ENCODE data around the gene PTTG1IP.

The PTTG1IP gene

DNA sequence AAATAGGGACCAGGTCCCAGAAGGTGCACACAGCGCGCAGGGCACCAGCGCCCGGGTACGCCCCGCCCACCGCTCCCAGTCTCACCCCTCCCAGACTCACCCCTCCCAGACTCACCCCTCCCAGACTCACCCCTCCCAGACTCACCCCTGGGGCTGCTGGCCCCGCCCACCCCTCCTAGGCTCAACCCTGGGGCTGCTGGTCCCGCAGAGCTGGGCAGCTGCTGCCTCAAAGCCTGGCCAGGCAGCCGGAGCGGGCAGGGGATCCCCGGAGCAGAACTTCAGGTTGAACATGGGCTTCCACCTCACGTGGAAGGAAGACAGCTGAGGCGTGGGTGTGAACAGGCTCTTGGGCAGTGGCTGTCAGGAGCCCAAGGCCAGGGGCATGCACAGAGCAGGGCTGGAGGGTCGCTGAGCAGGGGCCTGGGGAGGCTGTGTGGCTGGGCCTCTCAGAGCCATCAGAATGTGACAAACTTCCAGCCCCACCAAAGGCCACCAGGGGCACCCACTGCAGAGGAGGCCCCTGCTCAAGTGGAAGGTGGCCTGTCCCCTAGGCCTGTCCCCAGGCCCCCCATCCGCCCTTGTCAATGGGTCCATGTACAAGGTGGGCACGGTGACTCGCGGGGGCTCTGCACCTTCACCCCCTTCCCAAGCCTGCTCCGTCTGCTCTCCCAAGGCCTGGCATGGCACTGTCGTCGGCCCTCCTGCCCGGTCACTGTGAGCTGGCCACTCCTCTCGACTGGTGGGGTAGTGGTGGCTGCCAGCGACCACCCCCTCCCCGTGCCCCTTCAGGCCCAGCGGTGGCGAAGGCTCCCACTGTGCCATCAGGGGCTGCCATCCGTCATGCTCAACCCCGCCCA lies 35.2 kb downstream of the PTTG1IP start:
- Histone ChIP-seq H2AFZ (ENCODE audit: low read depth, low read length) (no peak overlapping the region), H2BK5ac (ENCODE audit: low read depth, low read length, poor library complexity, severe bottlenecking) (no peak overlapping the region), H2AK5ac (ENCODE audit: low read length, severe bottlenecking) (no peak overlapping the region), H3K36me3 (ENCODE audit: control insufficient read depth in 1 of 2, insufficient read depth in 2 of 2, low read depth in 1 of 2, low read length in 2 of 2) (no peaks in the 10 kb centered on the region), H3K79me1 (replicated peaks; ENCODE audit: low read length, poor library complexity, severe bottlenecking) (no peaks in the 10 kb centered on the region), H2BK12ac (ENCODE audit: low read length in 2 of 2) (peak overlapping the region in 1 of 2 experiments; percentile 37), H3K4me3 (ENCODE audit: insufficient read depth in 1 of 2, low read depth in 1 of 2, low read length in 2 of 2) (no peak overlapping the region), H3K4me1 (ENCODE audit: control insufficient read depth, insufficient read depth, low read depth, low read length) (peaks cover 8% of the 10 kb centered on the region), H3K9ac (ENCODE audit: low read length) (no peak overlapping the region), H2BK15ac (ENCODE audit: low read depth, poor library complexity, severe bottlenecking) (no peak overlapping the region), H3K23ac (ENCODE audit: low read length in 2 of 2) (no peak overlapping the region), H3K27me3 (ENCODE audit: control insufficient read depth in 1 of 2, insufficient read depth in 1 of 2, low read length in 2 of 2) (peaks cover 29 to 60% of the 10 kb centered on the region in 2 experiments), H3K4me2 (ENCODE audit: low read length, poor library complexity, severe bottlenecking) (no peak overlapping the region), H3K9me3 (ENCODE audit: control insufficient read depth, low read length) (no peaks in the 10 kb centered on the region), H4K8ac (ENCODE audit: low read length) (no peak overlapping the region), H2BK120ac (ENCODE audit: low read depth, low read length) (no peak overlapping the region), H3K14ac (ENCODE audit: low read length in 2 of 2) (no peak overlapping the region), H3K18ac (ENCODE audit: low read depth in 1 of 2, low read length in 2 of 2) (no peak overlapping the region), H4K91ac (ENCODE audit: low read length) (peak overlapping the region; percentile 22), H3K27ac (ENCODE audit: low read length, poor library complexity, severe bottlenecking) (no peak overlapping the region), H3K4ac (ENCODE audit: low read depth in 1 of 2, low read length in 2 of 2) (no peak overlapping the region)
- WGBS: 87% methylated on average over 28 of the region's 30 CpGs
- DNase-seq: no peak

DNA sequence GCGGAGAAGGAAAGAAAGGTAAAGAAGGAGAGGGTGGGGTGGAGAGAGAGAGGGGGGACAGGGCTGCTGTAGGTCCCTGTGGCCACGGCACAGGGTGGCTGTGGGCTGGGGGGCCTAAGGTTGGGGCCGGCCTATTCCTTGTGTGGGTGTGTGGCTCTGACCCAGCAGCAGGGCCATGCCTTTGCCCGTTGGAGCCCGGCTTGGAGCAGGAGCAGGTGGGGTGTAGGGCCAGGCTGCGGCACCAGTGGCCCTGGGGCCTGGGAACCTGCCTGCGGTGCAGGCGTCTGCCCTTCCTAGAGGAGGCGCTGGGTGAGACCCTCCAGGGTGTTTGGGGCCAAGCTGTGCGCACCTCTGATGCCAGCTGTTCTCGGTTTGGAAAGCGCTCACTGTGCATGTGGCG lies 36.0 kb downstream of the PTTG1IP start:
- peaks cover 21 to 56% of the 10 kb centered on the region in 2 experiments for H3K27me3 ChIP-seq (ENCODE audit: control insufficient read depth in 1 of 2, insufficient read depth in 1 of 2, low read length in 2 of 2)
- H4K91ac ChIP-seq (ENCODE audit: low read length): peak overlapping the region; percentile 54
- H4K8ac ChIP-seq (ENCODE audit: low read length): no peak overlapping the region
- H3K23ac ChIP-seq (ENCODE audit: low read length in 2 of 2): no peak overlapping the region
- H2AFZ ChIP-seq (ENCODE audit: low read depth, low read length): no peak overlapping the region
- H2BK120ac ChIP-seq (ENCODE audit: low read depth, low read length): no peak overlapping the region
- peaks cover 8% of the 10 kb centered on the region for H3K4me1 ChIP-seq (ENCODE audit: control insufficient read depth, insufficient read depth, low read depth, low read length)
- 93% methylated on average over 13 of the region's 13 CpGs for WGBS
- no peak overlapping the region for H3K27ac ChIP-seq (ENCODE audit: low read length, poor library complexity, severe bottlenecking)
- no peak overlapping the region for H3K9ac ChIP-seq (ENCODE audit: low read length)
- H2AK5ac ChIP-seq (ENCODE audit: low read length, severe bottlenecking): no peak overlapping the region
- no peak overlapping the region for H2BK15ac ChIP-seq (ENCODE audit: low read depth, poor library complexity, severe bottlenecking)
- no peak overlapping the region for H3K4ac ChIP-seq (ENCODE audit: low read depth in 1 of 2, low read length in 2 of 2)
- no peak overlapping the region for H3K4me2 ChIP-seq (ENCODE audit: low read length, poor library complexity, severe bottlenecking)
- no peaks in the 10 kb centered on the region for H3K36me3 ChIP-seq (ENCODE audit: control insufficient read depth in 1 of 2, insufficient read depth in 2 of 2, low read depth in 1 of 2, low read length in 2 of 2)
- no peak overlapping the region for H3K14ac ChIP-seq (ENCODE audit: low read length in 2 of 2)
- no peaks in the 10 kb centered on the region for H3K79me1 ChIP-seq (replicated peaks; ENCODE audit: low read length, poor library complexity, severe bottlenecking)
- no peak overlapping the region for H2BK12ac ChIP-seq (ENCODE audit: low read length in 2 of 2)
- H2BK5ac ChIP-seq (ENCODE audit: low read depth, low read length, poor library complexity, severe bottlenecking): no peak overlapping the region
- no peaks in the 10 kb centered on the region for H3K9me3 ChIP-seq (ENCODE audit: control insufficient read depth, low read length)
- H3K18ac ChIP-seq (ENCODE audit: low read depth in 1 of 2, low read length in 2 of 2): peak overlapping the region in 1 of 2 experiments; percentile 37
- no peak for DNase-seq
- H3K4me3 ChIP-seq (ENCODE audit: insufficient read depth in 1 of 2, low read depth in 1 of 2, low read length in 2 of 2): no peak overlapping the region

DNA sequence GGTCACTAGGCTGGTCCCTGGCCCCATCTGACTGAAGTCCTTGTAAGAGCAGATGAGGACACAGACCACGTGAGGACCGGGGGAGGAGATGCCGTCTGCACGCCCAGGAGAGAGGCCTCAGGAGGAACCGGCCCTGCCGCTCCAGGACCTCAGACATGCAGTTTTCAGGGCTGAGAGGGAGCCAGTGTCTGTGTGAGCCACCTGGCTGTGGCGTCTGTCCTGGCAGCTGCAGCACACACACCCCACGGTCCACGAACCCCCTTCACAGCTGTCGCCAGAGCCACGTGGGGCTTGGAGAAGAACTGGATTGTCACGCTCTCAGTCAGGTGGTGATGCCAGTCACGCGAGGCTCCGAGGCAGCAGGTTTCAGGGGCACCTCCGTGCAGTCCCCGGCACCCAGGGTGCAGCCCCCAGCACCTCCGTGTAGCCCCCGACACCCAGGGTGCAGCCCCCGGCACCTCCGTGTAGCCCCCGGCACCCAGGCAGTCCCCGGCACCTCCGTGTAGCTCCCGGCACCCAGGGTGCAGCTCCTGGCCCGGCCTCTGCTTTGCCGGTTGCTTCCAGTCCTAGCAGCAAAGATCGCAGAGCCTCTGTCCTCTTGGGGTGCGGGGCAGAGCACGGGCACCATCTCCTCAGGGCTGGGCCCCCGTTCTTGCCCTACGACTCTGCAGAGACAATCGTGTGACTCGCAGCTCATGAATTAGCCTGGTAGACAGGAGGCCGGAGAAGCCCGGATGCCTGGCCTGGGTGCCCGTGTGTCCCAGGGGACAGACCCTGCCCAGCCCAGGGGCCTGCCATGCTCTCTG lies 36.6 kb downstream of the PTTG1IP start:
- H4K91ac ChIP-seq (ENCODE audit: low read length): peak overlapping the region; percentile 63
- H3K9ac ChIP-seq (ENCODE audit: low read length): no peak overlapping the region
- peak overlapping the region in 1 of 2 experiments; percentile 80 for H2BK12ac ChIP-seq (ENCODE audit: low read length in 2 of 2)
- peak overlapping the region in 1 of 2 experiments; percentile 84 for H3K14ac ChIP-seq (ENCODE audit: low read length in 2 of 2)
- no peak overlapping the region for H2AK5ac ChIP-seq (ENCODE audit: low read length, severe bottlenecking)
- no peak overlapping the region for H2BK5ac ChIP-seq (ENCODE audit: low read depth, low read length, poor library complexity, severe bottlenecking)
- H3K9me3 ChIP-seq (ENCODE audit: control insufficient read depth, low read length): no peaks in the 10 kb centered on the region
- peak; percentile 67 for DNase-seq
- H2BK15ac ChIP-seq (ENCODE audit: low read depth, poor library complexity, severe bottlenecking): no peak overlapping the region
- peaks cover 8% of the 10 kb centered on the region for H3K4me1 ChIP-seq (ENCODE audit: control insufficient read depth, insufficient read depth, low read depth, low read length)
- H3K18ac ChIP-seq (ENCODE audit: low read depth in 1 of 2, low read length in 2 of 2): peak overlapping the region in 1 of 2 experiments; percentile 77
- peak overlapping the region; percentile 82 for H4K8ac ChIP-seq (ENCODE audit: low read length)
- H3K4me3 ChIP-seq (ENCODE audit: insufficient read depth in 1 of 2, low read depth in 1 of 2, low read length in 2 of 2): peak overlapping the region in 1 of 2 experiments; percentile 29
- peak overlapping the region; percentile 47 for H2AFZ ChIP-seq (ENCODE audit: low read depth, low read length)
- no peaks in the 10 kb centered on the region for H3K36me3 ChIP-seq (ENCODE audit: control insufficient read depth in 1 of 2, insufficient read depth in 2 of 2, low read depth in 1 of 2, low read length in 2 of 2)
- H3K27ac ChIP-seq (ENCODE audit: low read length, poor library complexity, severe bottlenecking): no peak overlapping the region
- H3K4ac ChIP-seq (ENCODE audit: low read depth in 1 of 2, low read length in 2 of 2): peak overlapping the region in 1 of 2 experiments; percentile 80
- no peak overlapping the region for H3K4me2 ChIP-seq (ENCODE audit: low read length, poor library complexity, severe bottlenecking)
- H3K79me1 ChIP-seq (replicated peaks; ENCODE audit: low read length, poor library complexity, severe bottlenecking): no peaks in the 10 kb centered on the region
- H3K27me3 ChIP-seq (ENCODE audit: control insufficient read depth in 1 of 2, insufficient read depth in 1 of 2, low read length in 2 of 2): peaks cover 15 to 49% of the 10 kb centered on the region in 2 experiments
- H2BK120ac ChIP-seq (ENCODE audit: low read depth, low read length): peak overlapping the region; percentile 45
- WGBS: 69% methylated on average over 37 of the region's 37 CpGs
- no peak overlapping the region for H3K23ac ChIP-seq (ENCODE audit: low read length in 2 of 2)

DNA sequence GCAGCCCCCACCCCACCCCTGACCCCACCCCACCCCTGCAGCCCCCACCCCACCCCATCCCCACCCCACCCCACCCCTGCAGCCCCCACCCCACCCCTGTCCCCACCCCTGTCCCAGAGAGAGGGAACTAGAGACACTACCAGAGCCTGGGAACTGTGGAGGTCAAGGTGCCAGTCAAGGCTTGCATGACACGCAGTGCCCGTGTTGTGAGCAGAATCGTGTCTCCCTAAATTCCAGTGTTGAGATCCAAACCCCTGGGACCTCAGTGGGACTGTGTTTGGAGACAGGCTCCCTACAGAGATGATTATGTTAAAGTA lies 37.2 kb downstream of the PTTG1IP start:
- DNase-seq: no peak
- H3K9me3 ChIP-seq (ENCODE audit: control insufficient read depth, low read length): no peaks in the 10 kb centered on the region
- no peak overlapping the region for H3K23ac ChIP-seq (ENCODE audit: low read length in 2 of 2)
- H2AK5ac ChIP-seq (ENCODE audit: low read length, severe bottlenecking): no peak overlapping the region
- H3K4me3 ChIP-seq (ENCODE audit: insufficient read depth in 1 of 2, low read depth in 1 of 2, low read length in 2 of 2): peak overlapping the region in 1 of 2 experiments; percentile 29
- no peak overlapping the region for H2BK15ac ChIP-seq (ENCODE audit: low read depth, poor library complexity, severe bottlenecking)
- H3K27me3 ChIP-seq (ENCODE audit: control insufficient read depth in 1 of 2, insufficient read depth in 1 of 2, low read length in 2 of 2): peaks cover 9 to 46% of the 10 kb centered on the region in 2 experiments
- no peak overlapping the region for H4K8ac ChIP-seq (ENCODE audit: low read length)
- H3K79me1 ChIP-seq (replicated peaks; ENCODE audit: low read length, poor library complexity, severe bottlenecking): no peaks in the 10 kb centered on the region
- H2BK120ac ChIP-seq (ENCODE audit: low read depth, low read length): no peak overlapping the region
- H3K4me1 ChIP-seq (ENCODE audit: control insufficient read depth, insufficient read depth, low read depth, low read length): peaks cover 8% of the 10 kb centered on the region
- 82% methylated on average over 3 of the region's 3 CpGs for WGBS
- H3K36me3 ChIP-seq (ENCODE audit: control insufficient read depth in 1 of 2, insufficient read depth in 2 of 2, low read depth in 1 of 2, low read length in 2 of 2): no peaks in the 10 kb centered on the region
- no peak overlapping the region for H2AFZ ChIP-seq (ENCODE audit: low read depth, low read length)
- no peak overlapping the region for H3K18ac ChIP-seq (ENCODE audit: low read depth in 1 of 2, low read length in 2 of 2)
- H3K4ac ChIP-seq (ENCODE audit: low read depth in 1 of 2, low read length in 2 of 2): no peak overlapping the region
- no peak overlapping the region for H2BK12ac ChIP-seq (ENCODE audit: low read length in 2 of 2)
- no peak overlapping the region for H3K4me2 ChIP-seq (ENCODE audit: low read length, poor library complexity, severe bottlenecking)
- H3K14ac ChIP-seq (ENCODE audit: low read length in 2 of 2): no peak overlapping the region
- no peak overlapping the region for H4K91ac ChIP-seq (ENCODE audit: low read length)
- no peak overlapping the region for H3K9ac ChIP-seq (ENCODE audit: low read length)
- no peak overlapping the region for H2BK5ac ChIP-seq (ENCODE audit: low read depth, low read length, poor library complexity, severe bottlenecking)
- H3K27ac ChIP-seq (ENCODE audit: low read length, poor library complexity, severe bottlenecking): no peak overlapping the region
